LNCaP clone FGC (cell line): ENCODE results near the gene MAGI2.

Source experiments
- DNase-seq: peaks from one replicate; pipeline ENCODE4 v3.0.0-alpha.2; 2011; ENCODE audit warnings: low read depth
- H3K4me3 ChIP-seq: 2 replicates; pipeline ENCODE4 v1.5.1; 2011; ENCODE audit warnings: mild to moderate bottlenecking, low read depth, low read length, control low read depth
- CTCF ChIP-seq: IDR thresholded peaks from 2 replicates; pipeline ENCODE4 v1.5.1; 2012; ENCODE audit warnings: mild to moderate bottlenecking; ENCODE audit not compliant: control insufficient read depth, insufficient read depth; ENCODE audit errors: extremely low read depth

The MAGI2 gene

GRCh38 chr7:79359827-79360226 is 93.6 kb downstream of the MAGI2 start:
- DNase-seq: no peak
- no peak overlapping the region for H3K4me3 ChIP-seq
- no peak for TF ChIP-seq CTCF

- H3K4me3 ChIP-seq: no peak overlapping the region
- no peak for TF ChIP-seq CTCF
- no peak for DNase-seq
Observed at GRCh38 chr7:79357101-79357500, 96.4 kb downstream of the MAGI2 start.

GRCh38 chr7:79353720-79354468 is 99.6 kb downstream of the MAGI2 start:
- no peak for DNase-seq
- no peak for TF ChIP-seq CTCF
- no peak overlapping the region for H3K4me3 ChIP-seq

GRCh38 chr7:79352323-79352722 is 101.1 kb downstream of the MAGI2 start:
- TF ChIP-seq CTCF: no peak
- DNase-seq: no peak
- H3K4me3 ChIP-seq: no peak overlapping the region

- TF ChIP-seq CTCF: no peak
- H3K4me3 ChIP-seq: no peak overlapping the region
- DNase-seq: no peak
Observed at GRCh38 chr7:79347351-79347750, 106.1 kb downstream of the MAGI2 start.

GRCh38 chr7:79341902-79342301 is 111.6 kb downstream of the MAGI2 start:
- TF ChIP-seq CTCF: no peak; the same call in 1 of the 2 replicates
- H3K4me3 ChIP-seq: no peak overlapping the region
- no peak for DNase-seq

GRCh38 chr7:79340212-79340611 is 113.3 kb downstream of the MAGI2 start:
- no peak overlapping the region for H3K4me3 ChIP-seq
- TF ChIP-seq CTCF: no peak
- DNase-seq: no peak
